Measurements from ENCODE around the gene APOL6. TPM values are rescaled to one million over a fixed set of nuclear protein-coding genes. Genes with fewer than 3 reads are reported as not detected.

Gene APOL6
- total and polyA plus RNA-seq, 9 of the 15 experiments (the other 6 are each of a cell fraction or from before 2014, with no cell fraction given): 0.29 to 1.2 (median 0.70) TPM

GRCh38 chr22:35648066-35649025 is at the start of gene APOL6 (continued):
- TF ChIP-seq RBM17 (IDR thresholded peaks at IDR 0.05; ENCODE audit: borderline replicate concordance, low read depth, low read length) (no peak), ZKSCAN8 (CRISPR knock-in tag; IDR thresholded peaks at IDR 0.05) (no peak), ZNF217 (CRISPR knock-in tag; IDR thresholded peaks at IDR 0.05) (no peak), THAP7 (CRISPR knock-in tag; IDR thresholded peaks at IDR 0.05) (no peak), ZNF12 (CRISPR knock-in tag; IDR thresholded peaks at IDR 0.05) (no peak), ZNF431 (CRISPR knock-in tag; IDR thresholded peaks at IDR 0.05) (no peak), ZBTB7A (IDR thresholded peaks at IDR 0.05; ENCODE audit: borderline replicate concordance, control insufficient read depth, low read depth, low read length) (no peak), ZNF121 (CRISPR knock-in tag; conservative IDR thresholded peaks at IDR 0.05) (no peak), ATF4 (CRISPR knock-in tag; IDR thresholded peaks at IDR 0.05) (peak; percentile 91), ZNF507 (tag; conservative IDR thresholded peaks at IDR 0.05) (no peak), TCF7 (IDR thresholded peaks at IDR 0.05; ENCODE audit: borderline replicate concordance) (no peak), PHB2 (IDR thresholded peaks at IDR 0.05; ENCODE audit: low read depth) (no peak), ZNF224 (CRISPR knock-in tag; IDR thresholded peaks at IDR 0.05) (no peak), STAG1 (CRISPR knock-in tag; IDR thresholded peaks at IDR 0.05; ENCODE audit: borderline replicate concordance) (no peak), KLF1 (tag; IDR thresholded peaks at IDR 0.05) (no peak), TSC22D4 (tag; IDR thresholded peaks at IDR 0.05) (no peak), CTCF (IDR thresholded peaks at IDR 0.05 in 2 of 3, conservative IDR thresholded peaks at IDR 0.05 in 1 of 3; ENCODE audit: insufficient read depth in 2 of 3, low read depth in 1 of 3, low read length in 3 of 3) (no peak), E2F6 (IDR thresholded peaks at IDR 0.05; ENCODE audit: borderline replicate concordance in 1 of 2, extremely low read depth in 1 of 2, insufficient read depth in 1 of 2, insufficient read length in 1 of 2, low read depth in 1 of 2, low read length in 1 of 2, poor library complexity in 1 of 2, severe bottlenecking in 1 of 2) (no peak), FIP1L1 (IDR thresholded peaks at IDR 0.05; ENCODE audit: low read depth, low read length, poor library complexity, severe bottlenecking) (no peak), KDM1A (IDR thresholded peaks at IDR 0.05) (no peak), ZNF239 (CRISPR knock-in tag; IDR thresholded peaks at IDR 0.05) (no peak), HSF4 (CRISPR knock-in tag; IDR thresholded peaks at IDR 0.05; ENCODE audit: borderline replicate concordance) (no peak), TGIF2 (CRISPR knock-in tag; IDR thresholded peaks at IDR 0.05) (no peak), TCF7L2 (IDR thresholded peaks at IDR 0.05; ENCODE audit: low read depth, low read length) (no peak), ZNF583 (CRISPR knock-in tag; IDR thresholded peaks at IDR 0.05) (no peak)
